ENCODE data around the gene SS18L1. TPM values are rescaled to one million over a fixed set of nuclear protein-coding genes. Genes with fewer than 3 reads are reported as not detected.

Gene SS18L1
- total RNA-seq, 1 donor from 2014 or later: 16.3 TPM

DNA sequence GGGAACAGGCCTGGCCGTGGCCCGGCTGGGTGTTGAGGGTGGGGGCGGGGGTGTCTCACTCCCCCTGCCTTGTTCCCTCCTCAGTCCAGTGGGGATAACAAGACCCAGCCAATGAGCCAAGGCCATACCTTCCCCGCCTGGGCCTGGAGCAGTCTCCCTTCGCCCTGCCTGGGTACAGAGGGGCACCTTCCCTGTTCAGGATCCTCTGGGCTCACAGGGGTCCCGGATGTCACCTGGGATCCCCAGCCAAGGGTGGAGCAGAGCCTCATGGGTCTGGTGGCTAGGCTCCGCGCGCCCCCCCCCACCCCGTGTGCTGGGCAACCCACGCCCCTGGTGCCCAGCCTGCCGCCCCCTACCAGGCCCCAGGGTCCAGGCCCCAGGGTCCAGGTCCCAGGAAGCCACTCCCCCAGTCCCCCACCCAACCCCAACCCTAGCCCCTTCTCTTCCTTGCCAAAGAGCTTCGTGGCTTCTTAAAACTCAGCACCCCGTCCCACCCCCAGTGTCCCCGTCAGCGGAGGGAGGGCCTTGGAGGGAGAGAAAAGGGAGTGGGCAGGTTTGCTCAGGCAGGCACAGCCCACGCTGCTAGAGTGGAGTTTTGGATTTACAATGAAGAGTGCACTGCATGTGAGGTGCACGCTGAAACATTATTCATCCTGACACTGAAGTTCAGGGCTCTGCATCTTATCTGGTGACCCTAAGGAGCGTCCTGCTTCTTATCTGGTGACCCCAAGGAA, 64.7 kb downstream of the SS18L1 start:
- Histone ChIP-seq H3K4me1 (ENCODE audit: insufficient read depth, low read length) (peaks cover 1% of the 10 kb centered on the region), H3K4me3 (ENCODE audit: insufficient read depth, low read depth, low read length) (no peak overlapping the region), H2AFZ (ENCODE audit: low read depth, low read length) (no peak overlapping the region), H3K9me3 (ENCODE audit: insufficient read depth, low read depth, low read length) (no peaks in the 10 kb centered on the region), H3K4me2 (ENCODE audit: low read length) (no peak overlapping the region), H3K27ac (ENCODE audit: low read depth, low read length) (no peak overlapping the region), H3K36me3 (ENCODE audit: insufficient read depth, low read length) (no peaks in the 10 kb centered on the region), H3K79me2 (ENCODE audit: insufficient read depth, low read length) (no peaks in the 10 kb centered on the region), H3K9ac (ENCODE audit: low read length) (no peak overlapping the region), H4K20me1 (ENCODE audit: insufficient read depth, low read length) (peaks cover 9% of the 10 kb centered on the region), H3K27me3 (ENCODE audit: insufficient read depth, low read length) (peaks cover 2% of the 10 kb centered on the region)
- Mint-ChIP-seq H3K4me1 (ENCODE audit: low read depth, unreplicated experiment) (no peaks in the 10 kb centered on the region), H3K9me3 (ENCODE audit: unreplicated experiment) (no peaks in the 10 kb centered on the region), H3K4me3 (ENCODE audit: unreplicated experiment) (no peak overlapping the region), H3K27me3 (ENCODE audit: low read depth, unreplicated experiment) (peaks cover 8% of the 10 kb centered on the region), H3K36me3 (ENCODE audit: low read depth, unreplicated experiment) (peaks cover 8% of the 10 kb centered on the region), H3K27ac (ENCODE audit: unreplicated experiment) (no peak overlapping the region)
- no peak for DNase-seq (ENCODE audit: low read depth)
- no peak for TF ChIP-seq EZH2 (IDR thresholded peaks at IDR 0.05; ENCODE audit: insufficient read depth, low read length)
- TF ChIP-seq, protein P1, sequence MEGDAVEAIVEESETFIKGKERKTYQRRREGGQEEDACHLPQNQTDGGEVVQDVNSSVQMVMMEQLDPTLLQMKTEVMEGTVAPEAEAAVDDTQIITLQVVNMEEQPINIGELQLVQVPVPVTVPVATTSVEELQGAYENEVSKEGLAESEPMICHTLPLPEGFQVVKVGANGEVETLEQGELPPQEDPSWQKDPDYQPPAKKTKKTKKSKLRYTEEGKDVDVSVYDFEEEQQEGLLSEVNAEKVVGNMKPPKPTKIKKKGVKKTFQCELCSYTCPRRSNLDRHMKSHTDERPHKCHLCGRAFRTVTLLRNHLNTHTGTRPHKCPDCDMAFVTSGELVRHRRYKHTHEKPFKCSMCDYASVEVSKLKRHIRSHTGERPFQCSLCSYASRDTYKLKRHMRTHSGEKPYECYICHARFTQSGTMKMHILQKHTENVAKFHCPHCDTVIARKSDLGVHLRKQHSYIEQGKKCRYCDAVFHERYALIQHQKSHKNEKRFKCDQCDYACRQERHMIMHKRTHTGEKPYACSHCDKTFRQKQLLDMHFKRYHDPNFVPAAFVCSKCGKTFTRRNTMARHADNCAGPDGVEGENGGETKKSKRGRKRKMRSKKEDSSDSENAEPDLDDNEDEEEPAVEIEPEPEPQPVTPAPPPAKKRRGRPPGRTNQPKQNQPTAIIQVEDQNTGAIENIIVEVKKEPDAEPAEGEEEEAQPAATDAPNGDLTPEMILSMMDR (IDR thresholded peaks at IDR 0.05; ENCODE audit: insufficient read depth, low read depth, low read length): no peak
- no peak for FAIRE-seq

DNA sequence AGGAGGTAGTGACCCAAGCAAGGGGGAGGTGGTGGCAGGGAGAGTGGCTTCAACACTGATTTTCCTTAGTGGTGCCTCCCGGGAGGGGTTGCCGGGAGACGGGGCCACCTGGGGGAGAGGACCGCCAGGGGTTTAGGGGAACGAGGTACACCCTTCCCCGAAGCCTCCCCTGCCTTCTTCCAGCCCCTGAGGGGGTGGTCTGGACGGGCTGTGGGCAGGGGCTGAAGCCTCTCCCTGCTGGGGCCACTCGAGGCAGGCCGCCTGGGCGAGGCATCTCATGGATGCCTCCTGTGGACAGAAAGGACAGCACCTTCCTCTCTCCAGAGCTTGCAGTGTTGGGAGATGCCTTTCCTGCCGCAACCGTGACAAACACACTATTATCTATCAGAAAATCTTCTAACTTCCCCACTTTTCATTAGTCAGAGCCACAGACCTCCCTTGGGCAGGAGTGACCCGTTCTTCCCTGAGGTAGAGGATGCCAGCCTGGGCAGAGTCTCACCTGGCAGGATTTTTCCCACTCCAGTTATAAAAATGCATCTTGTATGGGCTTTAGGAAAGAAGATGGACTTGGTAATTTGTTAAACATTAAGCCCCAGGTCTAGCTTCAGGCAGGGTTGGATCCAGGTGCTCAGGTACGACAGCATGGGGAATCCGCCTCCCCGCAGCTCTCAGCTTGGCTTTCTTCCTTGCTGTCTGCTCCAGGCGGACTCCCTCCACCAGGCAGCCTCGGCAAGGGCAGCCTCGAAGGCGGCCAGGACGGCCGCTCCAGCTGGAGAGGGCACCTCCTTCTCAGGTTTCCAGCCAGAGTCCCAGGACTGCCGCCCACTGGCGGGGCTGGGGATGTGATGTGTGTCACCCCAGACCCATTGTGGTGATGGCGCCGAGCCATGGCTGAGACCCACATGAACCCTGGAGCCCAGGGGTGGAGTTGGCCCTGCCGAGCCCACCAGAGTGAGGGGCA, 65.5 kb downstream of the SS18L1 start:
- no peaks in the 10 kb centered on the region for H3K79me2 ChIP-seq (ENCODE audit: insufficient read depth, low read length)
- DNase-seq (ENCODE audit: low read depth) (no peak), FAIRE-seq (no peak)
- no peaks in the 10 kb centered on the region for H3K4me1 ChIP-seq (ENCODE audit: insufficient read depth, low read length)
- Mint-ChIP-seq H3K4me3 (ENCODE audit: unreplicated experiment) (no peak overlapping the region), H3K9me3 (ENCODE audit: unreplicated experiment) (no peaks in the 10 kb centered on the region), H3K27ac (ENCODE audit: unreplicated experiment) (no peak overlapping the region), H3K4me1 (ENCODE audit: low read depth, unreplicated experiment) (no peaks in the 10 kb centered on the region), H3K27me3 (ENCODE audit: low read depth, unreplicated experiment) (peaks cover 12% of the 10 kb centered on the region), H3K36me3 (ENCODE audit: low read depth, unreplicated experiment) (peaks cover 8% of the 10 kb centered on the region)
- H3K9ac ChIP-seq (ENCODE audit: low read length): no peak overlapping the region
- no peak overlapping the region for H3K27ac ChIP-seq (ENCODE audit: low read depth, low read length)
- no peak overlapping the region for H2AFZ ChIP-seq (ENCODE audit: low read depth, low read length)
- H4K20me1 ChIP-seq (ENCODE audit: insufficient read depth, low read length): peaks cover 9% of the 10 kb centered on the region
- H3K9me3 ChIP-seq (ENCODE audit: insufficient read depth, low read depth, low read length): no peaks in the 10 kb centered on the region
- H3K4me2 ChIP-seq (ENCODE audit: low read length): no peak overlapping the region
- H3K27me3 ChIP-seq (ENCODE audit: insufficient read depth, low read length): peaks cover 2% of the 10 kb centered on the region
- TF ChIP-seq, protein P1 (IDR thresholded peaks at IDR 0.05; ENCODE audit: insufficient read depth, low read depth, low read length): no peak
- no peak for TF ChIP-seq EZH2 (IDR thresholded peaks at IDR 0.05; ENCODE audit: insufficient read depth, low read length)
- no peaks in the 10 kb centered on the region for H3K36me3 ChIP-seq (ENCODE audit: insufficient read depth, low read length)
- H3K4me3 ChIP-seq (ENCODE audit: insufficient read depth, low read depth, low read length): no peak overlapping the region

All from astrocyte (in vitro differentiated cells and primary cell).